Mucosa of descending colon (tissue), 3 donors: ENCODE results near the gene USH1G. TPM values are rescaled to one million over a fixed set of nuclear protein-coding genes. Genes with fewer than 3 reads are reported as not detected.

ENCODE experiments used
- ATAC-seq: fragments of 200-7000 bp; cut with Tn5 transposase; one replicate; pipeline ENCODE4 v1.9.1; 2020; ENCODE audit warnings: mild to moderate bottlenecking, moderate library complexity
- DNase-seq, 3 donors: peaks; one replicate each; pipeline ENCODE4 v3.0.0-alpha.2; 2020
- H3K36me3 ChIP-seq: fragments of 200-600 bp; one replicate; pipeline ENCODE4 v1.8.0; 2021; ENCODE audit warnings: low read depth, mild to moderate bottlenecking
- H3K4me1 ChIP-seq: fragments of 200-600 bp; one replicate; pipeline ENCODE4 v1.8.0; 2021; ENCODE audit warnings: low read depth, mild to moderate bottlenecking
- H3K4me3 ChIP-seq: fragments of 200-600 bp; one replicate; pipeline ENCODE4 v1.8.0; 2021; ENCODE audit warnings: mild to moderate bottlenecking
- H3K9me3 ChIP-seq: fragments of 200-600 bp; one replicate; pipeline ENCODE4 v1.8.0; 2021; ENCODE audit warnings: mild to moderate bottlenecking
- CTCF ChIP-seq: fragments of 200-600 bp; IDR thresholded peaks from one replicate; pipeline ENCODE4 v1.8.0; 2022; ENCODE audit warnings: antibody characterized with exemption, mild to moderate bottlenecking
- intact Hi-C, 2 donors: fragments of 100-400 bp; cut with DNase I in 1 of 2; cut with micrococcal nuclease in 1 of 2; formaldehyde crosslinking; loops; one replicate each; pipeline versions ENCODE4 v1.11.0 to v1.11.1; 2022; cut with DNase I, micrococcal nuclease
- total RNA-seq, 3 donors: library from RNA; stranded (reverse); fragmentation: NEBNext Ultra II Directional in 2 of 3; extraction: Animal tissue kit (Norgen Biotek cat#: 25700) in 2 of 3; gene quantifications; one replicate each; pipeline versions ENCODE4 v1.2.1 to v1.2.4, GENCODE V29; 2021 to 2023
- donor health status: DM: no; HTN: no; CAD: no; lungs with moderate emphysema.
- donor health status: DM: no; HTN: no; CAD: no.
- donor health status: DM: no; HTN: yes; CAD: no.

USH1G gene
- total RNA-seq, 3 donors from 2014 or later: not detected

GRCh38 chr17:74968361-74968780 is 45.3 kb upstream of the USH1G start:
- Histone ChIP-seq H3K4me3 (no peak overlapping the region), H3K36me3 (no peaks in the 10 kb centered on the region), H3K4me1 (peaks cover 14% of the 10 kb centered on the region), H3K9me3 (no peaks in the 10 kb centered on the region)
- DNase-seq (peak in 2 of 3 donors; percentile 65 to 70), ATAC-seq (peak; percentile 52)
- no peak for TF ChIP-seq CTCF
- intact Hi-C loops: no loop called here

GRCh38 chr17:74964988-74965622 is 42.0 kb upstream of the USH1G start:
- Histone ChIP-seq H3K36me3 (no peaks in the 10 kb centered on the region), H3K4me1 (peaks cover 6% of the 10 kb centered on the region), H3K9me3 (no peaks in the 10 kb centered on the region), H3K4me3 (no peak overlapping the region)
- ATAC-seq: no peak
- no peak for DNase-seq
- no peak for TF ChIP-seq CTCF
- intact Hi-C loops: no loop called here

- H3K4me1 ChIP-seq: peaks cover 6% of the 10 kb centered on the region
- ATAC-seq (no peak), DNase-seq (no peak)
- no peaks in the 10 kb centered on the region for H3K9me3 ChIP-seq
- no peaks in the 10 kb centered on the region for H3K36me3 ChIP-seq
- intact Hi-C loops: no loop called here
- TF ChIP-seq CTCF: no peak
- H3K4me3 ChIP-seq: no peak overlapping the region
Observed at GRCh38 chr17:74964246-74964761, 41.2 kb upstream of the USH1G start.

- no peak for TF ChIP-seq CTCF
- H3K4me3 ChIP-seq: no peak overlapping the region
- peaks cover 6% of the 10 kb centered on the region for H3K4me1 ChIP-seq
- H3K9me3 ChIP-seq: no peaks in the 10 kb centered on the region
- no peaks in the 10 kb centered on the region for H3K36me3 ChIP-seq
- DNase-seq (no peak), ATAC-seq (no peak)
- intact Hi-C loops: no loop called here
Observed at GRCh38 chr17:74963656-74964055, 40.6 kb upstream of the USH1G start.

- no peak for TF ChIP-seq CTCF
- no peaks in the 10 kb centered on the region for H3K36me3 ChIP-seq
- H3K4me1 ChIP-seq: no peaks in the 10 kb centered on the region
- no peaks in the 10 kb centered on the region for H3K9me3 ChIP-seq
- H3K4me3 ChIP-seq: no peak overlapping the region
- DNase-seq (no peak), ATAC-seq (no peak)
- intact Hi-C loops: no loop called here
Observed at GRCh38 chr17:74962622-74963394, 39.8 kb upstream of the USH1G start.
